IPS-18c (cell line): Measurements from ENCODE around the gene LRRIQ1.
A peak's percentile ranks its signal among the peaks of the same experiment; 100 is the strongest.
"Not testable (repeated sequence)": the region's sequence is repeated elsewhere in the genome, so short reads cannot be mapped to it uniquely, and the experiment has no call there.

Experiments
- H3K4me3 ChIP-seq: 2 replicates; pipeline ENCODE4 v1.7.0; 2013; ENCODE audit warnings: low read depth, mild to moderate bottlenecking, low read length, moderate library complexity; ENCODE audit not compliant: insufficient read depth
- H3K9me3 ChIP-seq: one replicate; pipeline ENCODE4 v1.6.1; 2013; ENCODE audit warnings: mild to moderate bottlenecking, low read length, moderate library complexity; ENCODE audit not compliant: control insufficient read depth, insufficient read depth

Gene LRRIQ1

GRCh38 chr12:85036234-85036707 lies at the start of gene LRRIQ1, which contains the start of gene TSPAN19:
Gene LRRIQ1 (plus strand): TSS chr12:85036351. CDS start chr12:85038177, 1,826 bp downstream.
Gene TSPAN19 (minus strand): TSS chr12:85036277. CDS start chr12:85029946, 6,331 bp downstream.
- peak within 1 kb of the TSS; percentile 95 for H3K4me3 ChIP-seq
- H3K9me3 ChIP-seq: no peaks in the 10 kb centered on the region

GRCh38 chr12:84986586-84986985 lies 49.6 kb upstream of the LRRIQ1 start:
- Histone ChIP-seq H3K9me3 (no peaks in the 10 kb centered on the region), H3K4me3 (no peak overlapping the region)

GRCh38 chr12:84994426-84994825 lies 41.7 kb upstream of the LRRIQ1 start:
- Histone ChIP-seq H3K9me3 (no peaks in the 10 kb centered on the region), H3K4me3 (no peak overlapping the region)

- no peaks in the 10 kb centered on the region for H3K9me3 ChIP-seq
- no peak overlapping the region for H3K4me3 ChIP-seq
These were observed 40.5 kb upstream of the LRRIQ1 start for GRCh38 chr12:84995641-84996040.

- no peaks in the 10 kb centered on the region for H3K9me3 ChIP-seq
These were observed 39.4 kb upstream of the LRRIQ1 start for GRCh38 chr12:84996759-84997158.

GRCh38 chr12:84998341-84998740 lies 37.8 kb upstream of the LRRIQ1 start:
- H3K4me3 ChIP-seq: no peak overlapping the region
- no peaks in the 10 kb centered on the region for H3K9me3 ChIP-seq

More at GRCh38 chr12:84996759-84997158, 39.4 kb upstream of the LRRIQ1 start:
- H3K4me3 ChIP-seq: no peak overlapping the region

GRCh38 chr12:85000729-85001128 lies 35.4 kb upstream of the LRRIQ1 start:
- Histone ChIP-seq H3K4me3 (no peak overlapping the region), H3K9me3 (no peaks in the 10 kb centered on the region)

- no peak overlapping the region for H3K4me3 ChIP-seq
- H3K9me3 ChIP-seq: no peaks in the 10 kb centered on the region
These were observed 33.3 kb upstream of the LRRIQ1 start for GRCh38 chr12:85002778-85003296.

GRCh38 chr12:85004204-85004603 lies 31.9 kb upstream of the LRRIQ1 start:
- Histone ChIP-seq H3K4me3 (no peak overlapping the region), H3K9me3 (no peaks in the 10 kb centered on the region)

GRCh38 chr12:85005047-85005446 lies 31.1 kb upstream of the LRRIQ1 start:
- H3K4me3 ChIP-seq, H3K9me3 ChIP-seq: not testable (repeated sequence)

- no peak overlapping the region for H3K4me3 ChIP-seq
- no peaks in the 10 kb centered on the region for H3K9me3 ChIP-seq
These were observed 30.5 kb upstream of the LRRIQ1 start for GRCh38 chr12:85005615-85006014.

- Histone ChIP-seq H3K4me3 (no peak overlapping the region), H3K9me3 (no peaks in the 10 kb centered on the region)
These were observed 29.9 kb upstream of the LRRIQ1 start for GRCh38 chr12:85006206-85006605.

- H3K9me3 ChIP-seq: no peaks in the 10 kb centered on the region
- no peak overlapping the region for H3K4me3 ChIP-seq
These were observed 28.3 kb upstream of the LRRIQ1 start for GRCh38 chr12:85007836-85008235.

GRCh38 chr12:85016413-85016812 lies 19.7 kb upstream of the LRRIQ1 start:
- Histone ChIP-seq H3K9me3 (no peaks in the 10 kb centered on the region), H3K4me3 (no peak overlapping the region)

GRCh38 chr12:85017133-85017532 lies 19.0 kb upstream of the LRRIQ1 start:
- no peaks in the 10 kb centered on the region for H3K9me3 ChIP-seq
- no peak overlapping the region for H3K4me3 ChIP-seq

- H3K4me3 ChIP-seq: no peak overlapping the region
- no peaks in the 10 kb centered on the region for H3K9me3 ChIP-seq
These were observed 18.5 kb upstream of the LRRIQ1 start for GRCh38 chr12:85017618-85018017.

GRCh38 chr12:85018098-85018497 lies 18.1 kb upstream of the LRRIQ1 start:
- Histone ChIP-seq H3K9me3 (no peaks in the 10 kb centered on the region), H3K4me3 (no peak overlapping the region)

- Histone ChIP-seq H3K9me3 (no peaks in the 10 kb centered on the region), H3K4me3 (no peak overlapping the region)
These were observed 6.7 kb upstream of the LRRIQ1 start for GRCh38 chr12:85029456-85029855.

GRCh38 chr12:85036733-85037132 lies 582 bp downstream of the LRRIQ1 start:
- Histone ChIP-seq H3K9me3 (no peaks in the 10 kb centered on the region), H3K4me3 (peak overlapping the region; percentile 95)
